GM18858 (cell line): ENCODE results near the gene LAIR2.
"Not testable (repeated sequence)": the region's sequence is repeated elsewhere in the genome, so short reads cannot be mapped to it uniquely, and the experiment has no call there.

Source experiments
- ATAC-seq: cut with Tn5 transposase; IDR thresholded peaks from one replicate; pipeline ENCODE4 v1.9.1; 2021; ENCODE audit not compliant: unreplicated experiment

The LAIR2 gene

DNA sequence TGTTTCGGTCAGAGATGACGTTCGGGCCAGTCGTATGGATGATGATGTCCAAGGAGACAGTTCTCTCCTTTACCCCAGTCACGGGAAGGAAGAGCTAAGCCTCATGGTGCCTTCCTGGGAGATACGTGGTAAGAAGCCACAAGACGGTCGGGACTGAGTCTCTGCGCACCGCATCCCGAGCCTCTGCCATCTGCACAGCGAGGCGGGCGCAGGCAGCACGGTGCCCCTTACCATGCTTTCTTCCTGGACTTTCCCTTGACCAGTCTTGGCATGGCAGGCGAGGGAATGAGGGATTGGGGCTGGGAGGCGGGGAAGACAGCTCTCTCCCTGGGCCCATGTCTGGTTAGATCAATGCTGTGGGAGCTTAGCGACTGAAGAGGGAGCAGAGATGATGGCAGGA is 10.1 kb upstream of the LAIR2 start:
- ATAC-seq: no peak

DNA sequence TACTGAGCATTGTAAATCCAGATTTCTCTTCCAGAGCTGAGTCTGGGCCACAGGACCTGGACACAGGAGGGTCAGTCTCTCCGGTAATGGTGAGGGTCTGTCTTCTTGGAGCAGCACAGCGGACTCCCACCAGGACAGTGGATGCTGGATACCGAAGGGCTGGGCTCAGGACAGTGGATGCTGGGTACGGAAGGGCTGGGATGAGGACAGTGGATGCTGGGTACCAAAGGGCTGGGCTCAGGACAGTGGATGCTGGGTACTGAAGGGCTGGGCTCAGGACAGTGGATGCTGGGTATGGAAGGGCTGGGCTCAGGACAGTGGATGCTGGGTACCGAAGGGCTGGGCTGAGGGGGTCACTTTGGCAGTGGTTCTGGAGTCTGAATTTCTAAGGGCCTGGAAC is 9.6 kb upstream of the LAIR2 start:
- ATAC-seq: not testable (repeated sequence)

DNA sequence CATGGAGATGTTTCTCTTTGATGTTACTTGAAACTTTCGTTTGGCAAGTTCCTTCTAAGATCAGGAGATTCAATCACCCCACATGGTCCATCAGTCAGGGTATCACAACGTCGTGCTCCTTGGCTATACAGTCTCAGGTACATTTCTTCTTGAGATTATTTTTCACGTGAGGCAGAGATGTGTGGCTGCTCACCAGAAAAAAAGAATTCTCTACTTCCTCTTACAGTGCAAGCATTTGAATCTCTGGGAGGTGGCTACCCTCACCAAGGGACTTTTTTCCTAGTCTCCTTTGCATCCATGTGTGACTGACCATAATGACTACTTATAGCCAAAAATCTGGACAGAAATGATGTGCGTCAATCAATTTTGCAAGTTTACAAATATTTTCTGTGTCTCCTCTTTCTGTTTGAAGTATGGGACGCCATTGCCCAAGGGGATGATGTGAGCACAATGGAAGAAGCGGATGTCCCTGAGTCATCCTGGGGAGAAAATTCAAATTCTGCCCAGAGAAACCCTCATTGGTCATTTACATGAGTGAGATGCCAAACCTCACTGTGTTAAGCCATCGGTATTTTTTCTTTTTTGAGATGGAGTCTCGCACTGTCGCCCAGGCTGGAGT is 8.6 kb upstream of the LAIR2 start:
- ATAC-seq: no peak

DNA sequence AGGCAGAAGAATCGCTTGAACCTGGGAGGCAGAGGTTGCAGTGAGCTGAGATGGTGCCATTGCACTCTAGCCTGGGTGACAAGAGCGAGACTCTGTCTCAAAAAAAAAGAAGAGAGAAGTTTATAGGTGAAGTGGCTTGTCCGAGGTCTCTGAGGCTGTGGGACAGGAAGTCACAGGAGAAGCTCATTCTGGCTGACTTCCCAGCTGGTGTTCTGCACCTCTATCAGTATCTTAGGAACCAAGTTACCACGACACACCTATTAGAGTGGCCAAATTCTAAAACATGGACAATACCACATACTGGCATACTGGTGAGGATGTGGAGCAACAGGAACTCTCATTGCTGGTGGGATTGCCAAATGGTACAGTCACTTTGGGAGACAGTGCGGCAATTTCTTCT is 7.3 kb upstream of the LAIR2 start:
- ATAC-seq: not testable (repeated sequence)

DNA sequence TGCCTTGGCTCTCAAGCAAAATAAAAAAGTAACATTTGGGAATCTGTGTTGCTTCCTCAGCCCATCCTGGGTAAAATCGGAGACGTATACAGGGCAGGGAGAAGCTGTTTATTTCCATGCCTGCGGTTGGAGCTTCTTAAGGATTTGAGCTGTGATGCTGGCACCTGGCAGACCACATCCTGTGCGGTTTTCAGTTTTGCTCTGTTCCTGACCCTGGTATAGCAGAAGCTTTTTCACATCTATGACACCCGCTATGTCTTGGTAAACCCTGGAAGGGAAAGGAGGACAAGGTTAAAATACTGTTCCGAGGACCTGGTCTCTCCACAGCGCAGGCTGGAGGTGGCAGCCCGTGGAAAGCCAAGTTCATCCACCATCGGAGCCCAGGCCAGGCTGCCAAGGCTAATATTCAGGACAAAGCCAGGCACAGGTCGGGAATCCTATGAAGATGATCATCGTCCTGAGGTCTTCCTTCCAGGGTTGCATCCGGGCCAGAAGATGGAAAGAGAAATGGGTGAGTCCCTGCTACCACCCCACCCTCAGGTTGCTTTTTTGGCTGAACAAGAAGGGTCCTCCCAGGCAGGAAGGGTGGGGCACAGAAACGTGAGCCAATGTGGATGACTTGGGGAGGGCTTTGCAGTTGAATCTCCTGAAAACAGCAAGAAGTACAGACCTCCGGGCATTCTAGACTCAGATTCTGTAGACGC is 4.7 kb upstream of the LAIR2 start:
- ATAC-seq: not testable (repeated sequence)

DNA sequence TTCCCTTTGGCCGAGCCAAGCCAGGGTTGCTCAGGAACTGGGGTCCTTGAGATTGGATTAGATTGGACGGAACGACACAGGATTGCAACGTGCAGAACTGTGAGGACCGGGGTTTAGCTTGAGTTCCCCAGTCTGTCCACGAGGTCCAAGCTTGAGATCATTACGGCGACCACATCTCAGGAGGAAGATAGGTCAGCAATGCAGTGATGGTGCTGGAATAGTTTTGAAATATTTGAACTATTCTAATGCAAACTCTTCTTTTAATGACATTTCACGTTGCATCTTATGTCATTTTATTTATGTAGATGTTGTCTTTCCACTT is 4.2 kb upstream of the LAIR2 start:
- not testable (repeated sequence) for ATAC-seq

DNA sequence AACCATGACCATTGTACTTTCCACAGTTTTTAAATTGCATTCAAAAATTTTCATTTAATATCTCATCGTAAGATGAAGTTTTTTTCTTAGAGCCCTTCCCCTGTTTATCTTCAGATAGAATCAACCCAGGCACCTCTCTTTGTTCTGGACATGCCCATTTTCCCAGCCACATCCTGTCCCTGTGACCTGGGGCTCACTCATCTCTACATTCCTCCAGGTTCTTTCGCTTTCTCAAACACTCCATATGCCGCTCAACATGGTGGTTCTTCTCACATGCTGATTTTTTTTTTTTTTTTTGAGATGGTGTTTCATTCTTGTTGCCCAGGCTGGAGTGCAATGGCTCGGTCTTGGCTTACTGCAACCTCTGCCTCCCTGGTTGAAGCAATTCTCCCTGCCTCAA is 2.9 kb downstream of the LAIR2 start:
- ATAC-seq: not testable (repeated sequence)

DNA sequence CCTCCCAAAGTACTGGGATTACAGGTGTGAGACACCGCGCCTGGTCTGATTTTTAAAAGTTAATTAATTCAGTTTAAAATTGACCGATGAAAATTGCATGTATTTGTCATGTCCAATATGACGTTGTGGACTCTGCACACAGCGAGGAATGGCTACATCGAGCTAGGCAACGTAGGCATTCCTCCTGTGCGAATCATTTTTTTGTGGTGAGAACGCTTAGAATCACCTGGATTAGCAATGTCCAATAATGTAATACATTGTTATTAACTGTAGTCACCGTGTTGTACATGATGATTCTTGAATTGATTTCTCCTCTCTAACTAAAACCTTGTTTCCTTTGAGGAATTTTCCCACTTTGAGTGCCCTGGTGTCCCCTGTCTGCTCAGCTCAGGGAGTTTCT is 3.4 kb downstream of the LAIR2 start:
- no peak for ATAC-seq

DNA sequence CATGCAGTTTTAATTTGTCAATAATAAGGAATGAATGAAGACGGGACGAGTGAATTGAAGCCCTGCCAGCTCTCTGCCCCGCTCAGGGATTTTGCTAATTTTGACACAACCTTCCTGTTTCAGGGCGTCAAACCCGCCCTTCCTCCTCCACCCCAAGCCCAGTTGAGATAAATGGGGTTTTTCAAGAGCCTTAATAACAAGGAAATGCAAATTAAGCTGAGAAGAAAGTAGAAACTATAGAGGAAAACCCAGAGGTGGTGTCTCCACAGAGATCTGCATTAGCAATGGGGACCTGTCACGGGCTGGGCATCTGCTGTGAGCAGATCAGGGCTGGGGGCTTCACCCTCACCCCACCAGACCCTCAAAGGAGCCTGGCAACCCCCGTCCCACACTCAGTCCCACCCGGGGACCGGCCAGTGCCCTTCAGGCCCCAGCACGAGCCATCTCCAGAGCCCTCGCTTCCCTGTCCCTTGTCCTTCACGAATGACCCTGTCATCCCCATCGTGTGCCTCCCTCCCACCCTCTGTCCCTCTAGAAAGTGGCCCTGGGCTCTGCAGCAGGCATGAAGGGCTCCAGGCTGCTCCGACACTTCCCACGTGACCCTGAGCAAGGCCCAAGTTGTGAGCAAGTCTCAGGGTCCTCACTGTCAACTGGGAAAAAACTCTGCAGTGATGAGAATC is 4.5 kb downstream of the LAIR2 start:
- not testable (repeated sequence) for ATAC-seq

DNA sequence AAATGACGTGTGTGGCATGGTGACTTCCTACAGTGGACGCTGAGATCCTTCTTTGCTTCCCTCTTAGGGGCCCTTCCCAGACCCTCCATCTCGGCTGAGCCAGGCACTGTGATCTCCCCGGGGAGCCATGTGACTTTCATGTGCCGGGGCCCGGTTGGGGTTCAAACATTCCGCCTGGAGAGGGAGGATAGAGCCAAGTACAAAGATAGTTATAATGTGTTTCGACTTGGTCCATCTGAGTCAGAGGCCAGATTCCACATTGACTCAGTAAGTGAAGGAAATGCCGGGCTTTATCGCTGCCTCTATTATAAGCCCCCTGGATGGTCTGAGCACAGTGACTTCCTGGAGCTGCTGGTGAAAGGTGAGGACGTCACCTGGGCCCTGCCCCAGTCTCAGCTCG is 5.2 kb downstream of the LAIR2 start:
- ATAC-seq: no peak

DNA sequence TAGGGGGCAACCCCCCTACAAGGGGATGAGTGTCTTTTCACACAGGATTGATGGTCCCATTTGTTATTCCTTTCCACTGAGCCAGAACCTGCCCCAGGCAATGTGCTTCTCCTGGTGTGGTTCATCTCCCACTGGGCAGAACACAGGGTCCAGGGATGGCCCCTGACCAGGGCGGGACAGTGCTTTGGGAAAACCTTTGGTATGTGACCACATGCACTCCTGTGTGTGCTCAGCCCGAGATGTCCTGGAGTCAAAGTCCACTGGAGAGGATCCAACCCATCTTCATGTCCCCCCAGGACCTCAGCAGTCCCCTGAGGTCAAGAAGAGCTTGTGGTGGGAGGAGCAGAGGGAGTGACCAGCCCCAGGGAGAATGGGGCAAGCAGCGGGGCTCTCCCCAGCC is 5.9 kb downstream of the LAIR2 start:
- not testable (repeated sequence) for ATAC-seq

DNA sequence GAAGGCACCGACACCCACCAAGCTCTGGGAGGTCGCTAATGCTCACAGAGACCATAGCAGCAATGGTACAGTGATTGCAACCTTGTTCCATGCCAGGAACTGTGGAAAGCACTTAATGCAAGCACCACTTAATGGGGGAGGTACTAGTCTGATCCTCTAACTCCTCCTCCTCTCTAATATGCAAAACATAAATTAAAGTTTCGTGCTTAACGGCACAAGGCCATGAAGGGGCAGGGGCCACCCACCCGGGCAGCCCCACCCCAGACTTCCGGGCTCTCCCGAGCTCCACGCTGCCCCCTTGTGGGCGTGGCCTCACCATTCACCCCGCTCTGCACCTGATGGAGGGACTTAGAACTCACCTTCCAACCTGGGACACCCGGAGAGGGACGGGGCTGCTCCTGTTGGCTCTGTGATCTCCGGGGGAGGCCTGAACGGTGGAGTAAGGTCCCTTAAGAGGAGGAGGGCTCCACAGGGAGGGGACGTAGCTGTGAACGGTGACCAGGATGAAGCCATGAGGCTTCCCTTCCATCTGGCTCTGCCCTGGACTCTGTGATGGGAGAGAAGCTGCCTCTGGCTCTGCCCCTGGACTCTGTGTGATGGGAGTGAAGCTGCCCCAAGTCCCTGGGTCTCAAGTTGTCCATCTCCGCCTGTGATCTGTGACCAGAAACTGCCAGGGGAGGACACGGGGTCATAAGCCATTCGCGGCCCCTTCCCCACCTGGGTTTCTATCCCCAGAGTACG is 6.7 kb downstream of the LAIR2 start:
- not testable (repeated sequence) for ATAC-seq

DNA sequence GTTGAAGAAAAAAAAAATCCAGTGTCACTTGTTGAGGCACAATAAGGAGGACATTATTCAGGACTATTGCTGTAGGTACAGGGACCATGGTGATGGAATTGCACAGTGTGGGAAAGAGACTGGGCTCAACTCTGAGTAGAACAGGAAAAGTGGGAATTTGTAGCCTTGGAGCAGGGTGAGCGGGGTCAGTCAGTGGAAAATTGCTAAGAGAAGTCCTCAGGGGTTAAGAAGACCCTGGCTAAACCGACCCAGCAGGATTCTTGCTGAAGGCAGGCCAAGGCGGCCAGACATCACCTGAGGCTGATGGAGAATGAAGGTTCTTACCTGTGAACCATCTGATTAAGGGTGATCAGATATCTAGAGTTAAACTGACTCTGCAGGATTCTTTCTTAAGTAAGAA is 12.5 kb downstream of the LAIR2 start:
- ATAC-seq: no peak

DNA sequence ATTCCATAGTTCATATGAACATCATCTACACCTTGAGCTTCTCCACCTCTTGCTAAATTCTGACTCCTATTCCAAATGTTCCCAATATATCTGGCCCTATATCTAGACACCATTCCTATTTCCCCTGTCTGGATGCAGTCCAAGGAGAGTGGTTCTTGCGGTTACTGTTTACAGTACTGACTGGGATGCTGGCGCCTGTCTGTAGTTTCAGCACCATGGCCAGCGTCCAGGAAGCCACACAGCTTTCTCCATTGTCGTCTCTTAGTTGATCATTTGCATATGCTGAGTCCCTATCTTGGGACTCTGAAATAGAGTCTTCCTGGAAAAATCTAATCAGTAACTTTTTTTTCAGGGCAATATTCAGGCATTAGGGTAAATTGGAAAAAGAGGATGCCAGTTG is 14.9 kb downstream of the LAIR2 start:
- no peak for ATAC-seq

DNA sequence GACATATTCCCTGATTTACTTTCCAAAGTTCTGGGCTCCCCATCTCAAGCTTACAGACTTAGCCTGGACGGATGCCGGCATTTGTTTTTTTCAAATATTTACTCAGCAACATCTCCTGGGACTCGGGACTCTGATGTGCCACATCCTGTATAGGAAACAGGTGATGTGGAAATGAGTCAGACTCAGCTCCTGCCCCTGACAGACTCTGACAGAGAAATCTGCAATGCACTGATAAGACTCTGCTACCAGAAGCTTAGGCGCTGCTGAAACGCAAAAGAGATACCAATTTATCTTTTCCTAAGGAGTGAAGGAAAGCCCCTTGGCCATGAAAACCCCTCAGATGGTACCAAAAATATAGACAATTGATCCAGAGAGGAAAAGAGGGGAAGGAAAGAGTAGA is 16.2 kb downstream of the LAIR2 start:
- no peak for ATAC-seq

DNA sequence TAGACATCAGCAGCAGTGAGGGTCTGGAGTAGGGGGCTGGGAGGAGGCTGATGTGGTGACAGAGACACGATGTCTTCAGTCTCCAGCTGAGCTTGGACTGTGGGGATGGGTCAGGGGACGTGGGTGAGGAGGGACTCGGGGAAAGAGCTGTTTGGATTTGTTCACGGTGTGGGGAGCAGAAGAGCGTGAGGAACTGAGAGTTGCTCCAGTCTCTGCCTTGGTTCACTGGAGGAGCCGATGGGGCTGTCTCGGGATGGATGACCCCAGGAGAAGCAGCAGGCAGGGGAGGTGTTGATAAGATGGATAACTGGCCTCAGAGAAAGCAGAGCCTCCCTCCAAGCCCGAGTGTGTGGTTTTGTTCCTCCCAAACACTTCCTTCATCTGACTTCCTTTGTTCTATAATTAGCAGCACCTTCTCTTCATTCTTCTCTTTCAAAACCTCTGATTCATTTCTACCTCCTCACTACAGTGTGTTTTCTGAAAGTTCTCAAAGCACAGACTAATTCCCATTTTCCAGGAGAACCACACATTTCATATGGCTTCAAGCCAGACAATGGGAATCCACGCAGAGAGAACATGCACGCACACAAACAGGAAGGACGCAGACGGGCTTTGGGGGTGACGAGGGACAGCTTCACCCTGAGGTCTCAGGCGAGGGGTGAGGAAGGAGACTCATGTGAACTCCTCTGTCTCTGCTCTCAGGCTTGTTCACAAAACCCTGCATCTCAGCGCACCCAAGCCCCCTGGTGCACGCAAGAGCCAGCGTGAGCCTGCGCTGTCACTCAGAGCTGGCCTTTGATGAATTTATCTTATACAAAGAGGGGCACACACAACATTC is 18.6 kb downstream of the LAIR2 start:
- no peak for ATAC-seq

DNA sequence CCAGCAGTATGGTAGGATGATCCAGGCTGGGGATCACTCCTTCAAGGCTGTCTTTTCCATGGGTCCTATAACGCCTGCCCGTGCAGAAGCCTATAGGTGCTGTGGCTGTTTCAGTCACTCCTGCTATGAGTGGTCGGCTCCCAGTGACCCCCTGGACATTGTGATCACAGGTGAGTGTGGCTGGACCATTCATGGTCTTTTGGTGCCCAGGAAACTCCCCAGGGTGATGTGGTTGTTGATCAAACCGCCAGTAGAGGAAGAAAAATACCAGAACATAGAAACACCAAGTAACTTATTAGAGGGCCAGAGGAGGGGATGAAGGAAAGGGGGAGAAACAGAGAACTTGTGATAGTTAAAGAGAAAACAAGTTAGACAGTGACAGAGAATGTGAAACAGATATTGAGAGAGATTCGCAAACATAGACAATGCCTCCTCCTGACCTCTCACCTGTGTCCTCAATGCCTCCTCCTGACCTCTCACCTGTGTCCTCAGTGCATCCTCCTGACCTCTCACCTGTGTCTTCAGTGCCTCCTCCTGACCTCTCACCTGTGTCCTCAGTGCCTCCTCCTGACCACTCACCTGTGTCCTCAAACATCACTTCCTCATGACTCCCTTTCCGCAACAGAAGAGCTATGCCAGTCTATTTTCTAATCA is 19.4 kb downstream of the LAIR2 start:
- ATAC-seq: no peak

DNA sequence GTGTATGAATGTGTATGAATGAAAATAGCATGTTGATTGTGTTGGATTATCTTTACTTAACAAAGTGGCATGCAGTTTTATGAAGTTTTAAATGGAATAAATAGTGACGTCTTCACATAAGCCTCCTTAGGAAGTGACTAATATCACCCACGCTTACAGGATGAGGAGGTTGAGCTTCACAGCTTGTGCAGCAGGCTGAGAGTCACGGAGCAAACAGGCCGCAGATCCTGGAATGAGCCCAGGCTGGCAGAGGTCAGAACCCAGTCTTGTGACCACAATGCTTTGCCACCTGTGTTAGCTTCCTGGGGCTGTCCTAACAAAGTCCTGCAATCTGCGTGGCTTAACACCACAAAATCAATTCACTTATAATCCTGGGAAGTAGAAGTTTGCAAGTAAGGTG is 20.8 kb downstream of the LAIR2 start:
- no peak for ATAC-seq

DNA sequence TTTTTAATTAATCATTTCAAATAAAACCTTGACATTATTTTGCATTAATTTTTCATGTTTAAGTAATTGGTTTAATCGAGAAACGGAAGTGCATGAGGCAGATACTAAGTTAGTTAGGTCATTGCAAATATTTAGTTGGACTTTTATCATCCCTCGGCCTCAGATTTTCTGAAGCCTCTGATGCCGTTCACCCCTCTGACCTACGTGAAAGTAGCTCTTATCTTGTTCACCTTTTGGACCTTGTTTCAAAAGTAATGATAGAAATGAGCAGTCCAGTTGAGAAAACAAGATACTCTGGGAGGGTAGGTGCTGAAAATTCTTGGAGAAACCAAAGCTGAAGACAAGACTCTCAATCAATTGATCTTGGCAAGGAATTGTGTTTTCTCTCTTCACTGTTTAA is 23.0 kb downstream of the LAIR2 start:
- ATAC-seq: no peak

DNA sequence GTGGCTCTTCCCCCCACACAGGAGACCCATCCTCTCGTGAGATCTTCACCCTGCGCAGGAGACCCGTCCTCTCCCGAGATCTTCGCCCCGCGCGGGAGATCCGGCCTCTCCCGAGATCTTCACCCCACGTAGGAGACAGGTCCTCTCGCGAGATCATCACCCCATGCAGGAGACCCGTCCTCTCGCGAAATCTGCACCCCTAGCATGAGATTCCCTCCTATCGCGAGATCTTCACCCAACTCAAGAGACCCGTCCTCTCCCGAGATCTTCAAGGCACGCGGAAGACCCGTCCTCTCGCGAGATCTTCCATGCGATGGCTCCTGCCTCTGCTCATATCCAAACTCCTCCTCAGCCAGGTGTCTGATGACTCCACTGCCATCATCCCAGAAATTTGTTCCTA is 24.3 kb downstream of the LAIR2 start:
- ATAC-seq: no peak
